H9 (cell line): ENCODE results near the gene ZNF526. TPM values are rescaled to one million over a fixed set of nuclear protein-coding genes. Genes with fewer than 3 reads are reported as not detected.

Experiments
- DNase-seq: peaks from one replicate; pipeline ENCODE4 v3.0.0-alpha.2; 2017
- H2AFZ ChIP-seq: one replicate; pipeline ENCODE4 v1.6.1; 2013; ENCODE audit warnings: mild to moderate bottlenecking, low read length, control low read depth, moderate library complexity
- H2AK5ac ChIP-seq: 2 replicates; pipeline ENCODE4 v1.6.1; 2013; ENCODE audit warnings: low read length, control low read depth, mixed read lengths; ENCODE audit not compliant: insufficient read length
- H2BK120ac ChIP-seq: one replicate; pipeline ENCODE4 v1.6.1; 2013; ENCODE audit warnings: low read depth, mild to moderate bottlenecking, low read length, control low read depth, inconsistent platforms; ENCODE audit not compliant: poor library complexity, severe bottlenecking
- H2BK12ac ChIP-seq: 2 replicates; pipeline ENCODE4 v1.6.1; 2013; ENCODE audit warnings: low read length, control low read depth, mixed read lengths, low read depth; ENCODE audit not compliant: insufficient read length
- H2BK15ac ChIP-seq: 2 replicates; pipeline ENCODE4 v1.6.1; 2013; ENCODE audit warnings: low read depth, low read length, control low read depth
- H2BK20ac ChIP-seq: one replicate; pipeline ENCODE4 v1.6.1; 2013; ENCODE audit warnings: low read depth, mild to moderate bottlenecking, low read length, control low read depth, inconsistent platforms; ENCODE audit not compliant: poor library complexity, severe bottlenecking
- H2BK5ac ChIP-seq: 2 replicates; pipeline ENCODE4 v1.6.1; 2013; ENCODE audit warnings: low read length, control low read depth, mixed read lengths; ENCODE audit not compliant: insufficient read length
- H3K14ac ChIP-seq: 2 replicates; pipeline ENCODE4 v1.6.1; 2013; ENCODE audit warnings: low read length, control low read depth; ENCODE audit not compliant: insufficient read depth
- H3K18ac ChIP-seq: 2 replicates; pipeline ENCODE4 v1.6.1; 2013; ENCODE audit warnings: low read depth, mild to moderate bottlenecking, mixed read lengths, low read length, control low read depth; ENCODE audit not compliant: insufficient read length
- H3K23ac ChIP-seq: 2 replicates; pipeline ENCODE4 v1.6.1; 2013; ENCODE audit warnings: low read length, control low read depth, mixed read lengths, low read depth; ENCODE audit not compliant: insufficient read length
- H3K23me2 ChIP-seq: 2 replicates; pipeline ENCODE4 v1.6.1; 2013; ENCODE audit warnings: low read depth, mild to moderate bottlenecking, mixed read lengths, low read length, control low read depth; ENCODE audit not compliant: insufficient read length, poor library complexity, severe bottlenecking
- H3K27ac ChIP-seq: 2 replicates; pipeline ENCODE4 v1.5.1; 2013; ENCODE audit warnings: low read length, control low read depth, mixed read lengths, low read depth; ENCODE audit not compliant: insufficient read length
- H3K27me3 ChIP-seq: 2 replicates; pipeline ENCODE4 v1.6.1; 2013; ENCODE audit warnings: low read length, control low read depth, inconsistent platforms; ENCODE audit not compliant: insufficient read depth
- H3K4ac ChIP-seq: 2 replicates; pipeline ENCODE4 v1.6.1; 2013; ENCODE audit warnings: low read depth, mild to moderate bottlenecking, control low read depth, inconsistent platforms, low read length, moderate library complexity
- H3K4me1 ChIP-seq: 2 replicates; pipeline ENCODE4 v1.6.1; 2013; ENCODE audit warnings: low read length, control low read depth, inconsistent platforms; ENCODE audit not compliant: insufficient read depth
- H3K4me2 ChIP-seq: 2 replicates; pipeline ENCODE4 v1.6.1; 2013; ENCODE audit warnings: low read length, control low read depth, mixed read lengths; ENCODE audit not compliant: insufficient read length, insufficient read depth
- H3K56ac ChIP-seq: 2 replicates; pipeline ENCODE4 v1.6.1; 2013; ENCODE audit warnings: low read depth, mild to moderate bottlenecking, mixed read lengths, low read length, control low read depth; ENCODE audit not compliant: insufficient read length
- H3K79me1 ChIP-seq: 2 replicates; pipeline ENCODE4 v1.6.1; 2013; ENCODE audit warnings: low read depth, mild to moderate bottlenecking, moderate library complexity, low read length, control low read depth, inconsistent platforms; ENCODE audit not compliant: insufficient read depth, poor library complexity, severe bottlenecking
- H3K79me2 ChIP-seq: 2 replicates; pipeline ENCODE4 v1.6.1; 2013; ENCODE audit warnings: low read length, control low read depth, inconsistent platforms; ENCODE audit not compliant: insufficient read depth
- H3K9ac ChIP-seq: 2 replicates; pipeline ENCODE4 v1.6.1; 2013; ENCODE audit warnings: low read length, control low read depth, mixed read lengths; ENCODE audit not compliant: insufficient read length; ENCODE audit errors: extremely low read depth
- H3K9me3 ChIP-seq: one replicate; pipeline ENCODE4 v1.6.1; 2013; ENCODE audit warnings: low read depth, low read length, inconsistent platforms; ENCODE audit not compliant: control insufficient read depth
- H3T11ph ChIP-seq: one replicate; pipeline ENCODE4 v1.6.1; 2013; ENCODE audit warnings: mild to moderate bottlenecking, low read length, control low read depth, inconsistent platforms
- H4K20me1 ChIP-seq: one replicate; pipeline ENCODE4 v1.6.1; 2013; ENCODE audit not compliant: control insufficient read depth, insufficient read length, insufficient read depth
- H4K5ac ChIP-seq: 2 replicates; pipeline ENCODE4 v1.6.1; 2013; ENCODE audit warnings: low read depth, mild to moderate bottlenecking, mixed read lengths, low read length, control low read depth; ENCODE audit not compliant: insufficient read length
- H4K8ac ChIP-seq: replicated peaks from 2 replicates; pipeline ENCODE4 v1.6.1; 2013; ENCODE audit warnings: low read length, control low read depth, mixed read lengths, low read depth; ENCODE audit not compliant: insufficient read length
- H4K91ac ChIP-seq: 2 replicates; pipeline ENCODE4 v1.6.1; 2013; ENCODE audit warnings: low read depth, mild to moderate bottlenecking, moderate library complexity, mixed read lengths, low read length, control low read depth; ENCODE audit not compliant: insufficient read length
- H3K27ac Mint-ChIP-seq, 3 experiments: 2 replicates in 2 of 3; 3 replicates in 1 of 3; pipeline ENCODE4 v1.8.0; 2020 to 2021; ENCODE audit warnings: mixed read lengths in 3 of 3, mild to moderate bottlenecking in 1 of 3, moderate library complexity in 1 of 3
- H3K27me3 Mint-ChIP-seq: 2 replicates; pipeline ENCODE4 v1.8.0; 2021; ENCODE audit warnings: low read depth, mild to moderate bottlenecking, moderate library complexity, mixed read lengths
- H3K36me3 Mint-ChIP-seq, 3 experiments: 2 replicates in 2 of 3; 3 replicates in 1 of 3; pipeline ENCODE4 v1.8.0; 2020 to 2021; ENCODE audit warnings: low read depth in 3 of 3, mixed read lengths in 3 of 3; ENCODE audit not compliant: insufficient read depth in 1 of 3
- H3K4me1 Mint-ChIP-seq, 2 experiments: 2 replicates each; pipeline ENCODE4 v1.8.0; 2020; ENCODE audit warnings: mixed read lengths in 2 of 2
- H3K4me3 Mint-ChIP-seq, 2 experiments: 2 replicates in 1 of 2; 3 replicates in 1 of 2; pipeline ENCODE4 v1.8.0; 2020 to 2021; ENCODE audit warnings: mild to moderate bottlenecking in 2 of 2, mixed read lengths in 2 of 2, moderate library complexity in 1 of 2
- H3K9me3 Mint-ChIP-seq, 2 experiments: 2 replicates in 1 of 2; 3 replicates in 1 of 2; pipeline ENCODE4 v1.8.0; 2020; ENCODE audit warnings: mild to moderate bottlenecking in 2 of 2, mixed read lengths in 2 of 2, moderate library complexity in 1 of 2
- WGBS: extraction: QIAGEN DNeasy Blood & Tissue Kit; methylation state at CpG from one replicate; pipeline ENCODE4 v1.1.7; 2013; ENCODE audit warnings: missing lambda C conversion rate, low lambda C conversion rate, mixed read lengths; ENCODE audit not compliant: insufficient read length; ENCODE audit errors: extremely low coverage; 5-methylcytosine and 5-hydroxymethylcytosine counted together
- total RNA-seq: library from RNA; stranded (reverse); gene quantifications from 2 replicates; pipeline ENCODE4 v1.2.1, GENCODE V29; 2021
- TF ChIP-seq, protein P1 (sequence below): fragments of 200-600 bp; sonication (generic); conservative IDR thresholded peaks from 3 replicates; pipeline ENCODE4 v1.8.0; 2021; ENCODE audit warnings: antibody characterized with exemption, mild to moderate bottlenecking

The ZNF526 gene
- total RNA-seq, 1 experiment from 2014 or later, result 20.5 TPM

DNA sequence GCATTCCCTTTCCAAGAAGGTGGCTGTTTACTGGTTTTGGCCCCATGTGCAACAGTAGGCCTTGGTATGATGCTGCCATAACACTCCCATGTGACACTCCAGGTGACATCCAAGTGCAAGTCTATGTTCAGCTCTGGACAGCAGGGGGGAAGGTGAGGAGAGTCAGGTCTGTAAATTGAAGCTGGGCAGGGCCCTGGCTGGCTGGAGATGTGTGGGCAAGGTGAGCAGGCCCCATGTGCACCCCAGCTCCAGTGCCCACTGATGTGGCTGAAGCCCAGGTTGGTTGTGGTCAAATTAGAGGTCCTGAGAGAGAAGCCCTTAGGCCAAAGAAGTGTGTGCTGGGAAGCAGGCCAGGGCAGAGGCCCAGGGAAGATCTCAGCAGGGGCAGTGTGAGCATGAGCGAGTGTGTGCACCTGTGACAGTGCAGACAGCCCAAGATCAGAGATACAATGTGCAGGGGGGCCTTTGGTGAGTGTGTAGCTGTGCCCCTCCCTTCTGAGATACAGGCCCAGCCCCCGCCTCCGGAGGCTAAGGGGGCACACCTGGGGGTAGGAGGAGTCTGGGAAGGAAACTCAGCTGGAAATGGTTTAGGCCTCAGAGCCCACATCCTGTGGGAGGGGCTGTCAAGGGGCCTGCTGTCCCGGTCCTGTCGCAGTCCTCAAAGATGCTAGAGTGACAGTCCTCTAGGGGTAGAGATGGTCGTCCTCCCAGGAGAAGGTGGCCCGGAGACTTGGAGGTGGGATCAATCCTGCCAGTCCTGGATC is 21.3 kb upstream of the ZNF526 start:
- Histone ChIP-seq H3K18ac (no peak overlapping the region), H2BK120ac (no peak overlapping the region), H3K9me3 (no peaks in the 10 kb centered on the region), H2AFZ (no peak overlapping the region), H2BK15ac (no peak overlapping the region), H3K4me2 (no peak overlapping the region), H3K27me3 (no peaks in the 10 kb centered on the region), H4K5ac (no peak overlapping the region), H3K23me2 (peaks cover 2% of the 10 kb centered on the region), H4K20me1 (no peaks in the 10 kb centered on the region), H3K79me2 (peaks cover 6% of the 10 kb centered on the region; the same call in 1 of the 2 replicates), H3K9ac (no peak overlapping the region), H3K27ac (no peak overlapping the region), H3T11ph (no peak overlapping the region), H3K56ac (no peak overlapping the region), H2BK5ac (no peak overlapping the region), H4K91ac (no peak overlapping the region), H3K23ac (no peak overlapping the region), H2BK20ac (no peak overlapping the region), H3K4me1 (peaks cover 4% of the 10 kb centered on the region; the same call in 1 of the 2 replicates), H2AK5ac (no peak overlapping the region), H3K4ac (no peak overlapping the region), H3K79me1 (peaks cover 4% of the 10 kb centered on the region), H2BK12ac (no peak overlapping the region), H4K8ac (no peak overlapping the region), H3K14ac (no peak overlapping the region)
- TF ChIP-seq, protein P1, sequence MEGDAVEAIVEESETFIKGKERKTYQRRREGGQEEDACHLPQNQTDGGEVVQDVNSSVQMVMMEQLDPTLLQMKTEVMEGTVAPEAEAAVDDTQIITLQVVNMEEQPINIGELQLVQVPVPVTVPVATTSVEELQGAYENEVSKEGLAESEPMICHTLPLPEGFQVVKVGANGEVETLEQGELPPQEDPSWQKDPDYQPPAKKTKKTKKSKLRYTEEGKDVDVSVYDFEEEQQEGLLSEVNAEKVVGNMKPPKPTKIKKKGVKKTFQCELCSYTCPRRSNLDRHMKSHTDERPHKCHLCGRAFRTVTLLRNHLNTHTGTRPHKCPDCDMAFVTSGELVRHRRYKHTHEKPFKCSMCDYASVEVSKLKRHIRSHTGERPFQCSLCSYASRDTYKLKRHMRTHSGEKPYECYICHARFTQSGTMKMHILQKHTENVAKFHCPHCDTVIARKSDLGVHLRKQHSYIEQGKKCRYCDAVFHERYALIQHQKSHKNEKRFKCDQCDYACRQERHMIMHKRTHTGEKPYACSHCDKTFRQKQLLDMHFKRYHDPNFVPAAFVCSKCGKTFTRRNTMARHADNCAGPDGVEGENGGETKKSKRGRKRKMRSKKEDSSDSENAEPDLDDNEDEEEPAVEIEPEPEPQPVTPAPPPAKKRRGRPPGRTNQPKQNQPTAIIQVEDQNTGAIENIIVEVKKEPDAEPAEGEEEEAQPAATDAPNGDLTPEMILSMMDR, result no peak
- DNase-seq, result peak; percentile 86
- no CpG with 5 or more reads among the region's 7 CpGs for WGBS
- Mint-ChIP-seq H3K4me1 (peaks cover 24 to 42% of the 10 kb centered on the region in 2 experiments), H3K27ac (peak overlapping the region in 2 of 3 experiments; percentile 59 to 95; a peak in 4 of 7 replicates), H3K9me3 (peaks cover under 1% of the 10 kb centered on the region in 2 experiments; a peak in 4 of 5 replicates), H3K27me3 (peaks cover 8% of the 10 kb centered on the region), H3K36me3 (peaks cover 43 to 76% (median 74%) of the 10 kb centered on the region in 3 experiments), H3K4me3 (peak overlapping the region in 1 of 2 experiments; percentile 11; a peak in 1 of 5 replicates)
